CD4-positive, alpha-beta T cell treated with Interleukin-17A for 4 hours (primary cell): ENCODE measurements around the gene CEMIP.

Experiments
- DNase-seq: peaks from one replicate; pipeline ENCODE4 v3.0.0-alpha.2; 2020; ENCODE audit warnings: mixed read lengths

Gene CEMIP

DNA sequence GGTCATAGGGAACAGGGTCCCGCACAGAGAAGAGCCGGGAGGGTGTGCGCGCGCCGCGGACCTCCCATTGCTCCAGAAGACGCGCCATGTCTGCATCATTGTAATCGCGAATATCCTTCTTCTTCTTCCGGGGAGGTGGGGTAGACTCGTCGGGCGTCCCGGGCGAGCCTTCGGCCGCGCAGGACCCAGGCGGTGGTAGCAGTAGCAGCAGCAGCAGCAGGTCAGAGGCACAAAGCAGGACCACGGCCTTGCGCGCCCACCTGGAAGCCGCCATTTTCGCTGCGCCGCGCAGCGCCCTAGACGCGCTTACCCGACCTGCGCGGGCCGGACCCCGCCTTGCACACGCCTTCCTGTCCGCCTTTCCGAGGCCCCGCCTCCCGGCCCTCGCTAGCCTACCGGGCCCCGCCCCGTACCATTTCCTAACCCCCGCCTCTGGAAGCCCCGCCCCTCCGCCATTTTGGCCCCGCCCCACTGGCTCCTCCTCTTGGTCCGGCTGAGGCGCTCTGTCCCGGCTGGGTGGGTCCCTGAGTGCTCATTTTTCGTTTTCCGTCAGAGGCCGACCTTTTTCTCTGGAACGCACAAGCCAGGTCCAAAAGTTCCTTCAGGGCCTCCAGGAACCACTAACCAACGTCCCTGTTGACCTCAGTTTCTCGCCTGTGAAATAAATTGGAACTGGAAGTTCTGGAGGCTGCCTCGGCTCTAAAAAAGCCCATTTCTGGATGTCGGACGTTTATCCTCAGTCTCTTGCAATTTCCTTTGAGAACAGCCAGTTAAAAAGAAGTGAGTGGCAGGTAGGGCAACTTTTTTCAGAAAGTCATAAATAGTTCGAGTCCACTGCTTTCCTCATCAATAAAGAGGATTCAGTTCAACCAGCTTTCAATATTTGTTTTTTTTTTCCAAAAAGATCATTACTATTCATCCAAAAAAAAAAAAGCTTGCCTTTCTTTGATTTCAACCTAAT lies 210.6 kb downstream of the CEMIP start, which contains the start of gene MESD:
Gene MESD, minus strand, starts transcription at position 302 of the 961 bp plus-strand sequence. Its CDS starts 28 bp downstream, at position 274.
- DNase-seq: peak; percentile 99

DNA sequence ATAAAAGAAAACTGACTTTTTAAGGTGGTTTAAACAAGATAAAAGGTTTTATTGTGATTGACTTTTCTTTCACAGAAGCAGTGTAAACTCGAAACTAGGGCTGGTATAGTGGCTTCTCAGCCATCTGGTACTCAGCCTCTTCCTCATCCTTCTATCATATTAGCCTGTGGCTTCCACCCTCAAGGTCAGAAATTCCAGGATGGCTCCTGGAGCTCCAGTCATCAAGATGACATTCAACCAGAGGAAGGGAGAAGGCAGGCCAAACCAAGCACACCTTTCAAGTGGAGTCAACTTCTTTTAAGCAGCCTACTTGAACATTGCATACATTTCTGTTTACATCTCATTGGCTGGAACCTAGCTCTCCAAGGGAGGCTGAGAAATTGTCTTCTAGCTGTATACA lies 211.8 kb downstream of the CEMIP start:
- DNase-seq: no peak

DNA sequence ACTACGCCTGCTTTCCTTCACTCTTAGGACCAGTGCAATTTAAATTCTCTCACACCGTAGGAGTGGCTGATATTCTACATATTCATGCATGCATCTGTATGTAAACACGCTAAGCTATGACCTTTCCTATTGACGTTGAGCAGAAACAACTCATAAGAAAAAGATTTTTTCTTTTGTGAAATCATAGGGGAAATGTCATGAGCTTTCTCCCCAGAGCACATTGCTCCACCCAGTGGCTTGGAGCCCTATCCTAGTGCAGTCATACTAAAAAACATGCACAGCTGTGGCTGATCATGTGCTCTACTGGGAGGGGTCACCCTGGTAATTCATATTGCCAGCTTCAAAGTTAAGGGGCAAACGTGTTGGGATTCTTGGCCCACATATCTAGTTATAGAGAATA lies 212.3 kb downstream of the CEMIP start:
- DNase-seq: peak; percentile 53

DNA sequence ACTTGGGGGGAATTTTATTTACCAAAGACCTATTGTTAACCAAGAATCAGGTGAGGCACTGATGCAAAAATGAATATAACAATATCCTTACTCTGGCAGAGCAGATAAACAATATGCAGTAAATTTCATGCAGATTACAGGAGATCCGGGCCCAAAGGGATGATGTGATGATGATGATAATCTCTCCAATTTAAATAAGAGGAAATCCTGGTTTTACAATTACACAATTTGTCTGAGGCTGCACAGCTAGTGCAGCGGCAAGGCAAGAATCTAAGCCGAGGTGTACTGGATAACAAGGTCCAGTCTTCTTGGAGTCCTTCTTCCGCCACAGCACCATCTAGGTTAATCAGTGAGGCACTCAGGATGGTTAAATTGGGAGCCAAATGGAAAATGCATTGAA lies 212.8 kb downstream of the CEMIP start:
- DNase-seq: no peak

DNA sequence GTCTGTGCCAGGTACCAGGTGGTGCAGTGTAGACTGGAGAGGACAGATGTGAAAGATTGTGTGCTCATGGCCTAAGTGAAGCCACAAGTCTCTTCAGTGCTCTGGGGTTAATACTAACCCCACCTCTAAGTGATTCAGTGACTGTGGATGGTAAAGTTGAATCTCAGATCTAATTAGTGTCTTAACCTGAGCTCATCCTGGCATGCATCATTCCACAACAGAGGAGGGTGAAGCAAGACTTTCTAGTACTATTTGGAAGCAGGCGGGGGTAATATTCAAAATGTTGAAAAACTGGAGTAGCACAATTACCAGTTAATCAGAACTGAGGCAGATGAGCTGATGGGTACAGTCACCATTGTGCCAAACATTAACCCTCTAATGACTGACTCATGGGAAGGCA lies 213.3 kb downstream of the CEMIP start:
- no peak for DNase-seq

DNA sequence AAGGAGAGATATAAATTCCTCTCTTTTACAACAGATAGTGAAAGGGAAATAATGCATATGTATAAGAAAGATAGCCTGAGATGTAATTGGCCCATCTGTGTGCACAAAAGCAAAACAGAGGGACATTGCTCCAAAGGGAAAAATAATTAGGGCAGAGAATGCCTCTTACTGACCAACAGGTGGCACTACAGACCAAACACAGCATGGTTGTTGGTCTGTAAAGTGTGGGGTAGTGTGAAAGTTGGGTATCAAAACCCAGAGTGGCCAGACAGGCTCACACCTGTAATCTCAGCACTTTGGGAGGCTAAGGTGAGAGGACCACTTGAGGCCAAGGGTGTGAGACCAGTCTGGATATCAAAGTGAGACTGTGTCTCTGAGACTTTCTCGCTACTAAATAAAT lies 217.1 kb downstream of the CEMIP start:
- DNase-seq: no peak

- DNase-seq: no peak
Observed at GRCh38 chr15:80997692-80998091, 218.5 kb downstream of the CEMIP start.

- DNase-seq: no peak
Observed at GRCh38 chr15:80998251-80998650, 219.1 kb downstream of the CEMIP start.

DNA sequence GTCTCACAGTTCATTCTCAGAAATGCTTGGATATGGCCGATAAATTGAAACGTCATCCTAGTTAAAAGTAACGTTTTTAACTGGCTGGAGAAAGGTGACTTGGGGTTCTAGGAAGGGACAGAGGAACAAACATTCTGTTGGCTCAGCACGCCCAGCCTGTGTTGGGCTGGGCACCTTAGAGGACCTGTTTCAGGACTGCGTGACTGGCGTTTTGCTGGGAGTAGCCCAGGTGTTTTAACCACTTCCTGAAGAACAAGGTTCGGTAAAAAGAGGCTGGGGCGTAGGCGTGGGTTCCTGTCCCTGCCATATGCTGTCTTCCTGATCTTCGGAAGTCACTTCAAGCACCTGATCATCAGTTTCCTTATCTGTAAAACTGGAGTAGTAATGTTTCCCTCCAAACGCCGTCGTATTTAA lies 220.5 kb downstream of the CEMIP start:
- DNase-seq: peak; percentile 71

- DNase-seq: peak; percentile 20
Observed at GRCh38 chr15:81000144-81000623, 221.0 kb downstream of the CEMIP start.

DNA sequence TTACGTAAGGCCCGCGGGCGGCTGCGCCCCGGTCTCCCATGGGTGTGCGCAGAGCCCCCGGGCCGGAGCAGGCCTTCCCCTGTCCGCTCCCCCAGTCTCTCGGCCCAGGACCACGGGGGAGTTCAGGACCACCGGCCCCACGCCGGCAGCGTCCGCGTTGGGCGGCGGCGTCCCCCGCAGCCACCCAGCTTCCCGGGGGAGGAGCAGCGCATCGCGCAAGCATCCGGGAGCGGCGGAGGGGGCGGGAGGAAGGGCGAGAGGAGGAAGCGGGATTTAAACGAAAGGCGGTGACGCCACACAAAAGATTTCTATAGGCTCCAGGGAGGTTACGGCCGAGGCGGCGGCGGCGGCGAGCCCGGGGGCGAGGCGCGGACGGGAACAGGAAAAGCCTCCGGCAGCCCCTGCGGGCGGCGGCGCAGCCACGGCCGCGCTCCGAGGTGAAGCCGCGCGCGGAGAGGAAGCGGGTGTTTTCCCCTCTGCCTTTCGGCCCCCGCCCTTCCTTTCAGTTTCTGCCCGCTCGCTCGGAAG lies 221.5 kb downstream of the CEMIP start, which contains the start of gene TLNRD1:
Gene TLNRD1, plus strand, starts transcription at position 300 of the 528 bp plus-strand sequence. CDS start 1,349 bp downstream, outside the sequence.
- DNase-seq: peak; percentile 89
